BLaER1 treated with 17β-estradiol and CSF1 and Interleukin-3, amounts not matched to agents 10 nM and 100 nM (cell line): Measurements from ENCODE around the gene ADGRV1.
"Not testable (repeated sequence)": the region's sequence is repeated elsewhere in the genome, so short reads cannot be mapped to it uniquely, and the experiment has no call there.

Source experiments
- H3K27ac ChIP-seq, 11 experiments: shearing (Covaris generic); formaldehyde crosslinking; 2 replicates each; pipeline ENCODE4 v1.8.1; 2022
- H3K27me3 ChIP-seq, 11 experiments: shearing (Covaris generic); formaldehyde crosslinking; 2 replicates each; pipeline ENCODE4 v1.8.1; 2022
- H3K36me3 ChIP-seq, 11 experiments: shearing (Covaris generic); formaldehyde crosslinking; 2 replicates each; pipeline ENCODE4 v1.8.1; 2022
- H3K4me1 ChIP-seq, 10 experiments: shearing (Covaris generic); formaldehyde crosslinking; 2 replicates each; pipeline ENCODE4 v1.8.1; 2022
- H3K4me2 ChIP-seq, 11 experiments: shearing (Covaris generic); formaldehyde crosslinking; 2 replicates each; pipeline ENCODE4 v1.8.1; 2022
- H3K4me3 ChIP-seq, 10 experiments: shearing (Covaris generic); formaldehyde crosslinking; 2 replicates each; pipeline ENCODE4 v1.8.1; 2022
- H3K9ac ChIP-seq, 11 experiments: shearing (Covaris generic); formaldehyde crosslinking; 2 replicates each; pipeline ENCODE4 v1.8.1; 2022
- H3K9me3 ChIP-seq, 11 experiments: shearing (Covaris generic); formaldehyde crosslinking; replicated peaks in 1 of 11; 2 replicates each; pipeline ENCODE4 v1.8.1; 2022
- H4K20me1 ChIP-seq, 11 experiments: shearing (Covaris generic); formaldehyde crosslinking; 2 replicates each; pipeline ENCODE4 v1.8.1; 2022
- Cebpa-rat ChIP-seq, 11 experiments: shearing (Covaris generic); IDR thresholded peaks; 2 replicates each; pipeline ENCODE4 v1.8.1; 2022

ADGRV1 gene

GRCh38 chr5:90845723-90846554 is 287.3 kb downstream of the ADGRV1 start:
- H3K9me3 ChIP-seq = peaks cover 0 to 16% (median 8%) of the 10 kb centered on the region in 11 experiments; a peak in 13 of 22 replicates

GRCh38 chr5:90847606-90848005 is 289.0 kb downstream of the ADGRV1 start:
- not testable (repeated sequence) for H3K4me3 ChIP-seq, H3K4me2 ChIP-seq, H3K36me3 ChIP-seq, H4K20me1 ChIP-seq, H3K9ac ChIP-seq, H3K27ac ChIP-seq
- Histone ChIP-seq H3K27me3 (peaks cover 0 to 10% (median 0%) of the 10 kb centered on the region in 11 experiments; a peak in 3 of 22 replicates), H3K4me1 (peaks cover 0 to 11% (median 9%) of the 10 kb centered on the region in 10 experiments; a peak in 15 of 20 replicates), H3K9me3 (peaks cover 0 to 16% (median 8%) of the 10 kb centered on the region in 11 experiments; a peak in 13 of 22 replicates)

More at GRCh38 chr5:90845723-90846554, 287.3 kb downstream of the ADGRV1 start:
- H3K4me1 ChIP-seq = peaks cover 0 to 11% (median 9%) of the 10 kb centered on the region in 10 experiments; a peak in 15 of 20 replicates
- H3K4me3 ChIP-seq = no peak overlapping the region
- no peak overlapping the region for H3K9ac ChIP-seq
- no peaks in the 10 kb centered on the region for H3K36me3 ChIP-seq
- H3K27ac ChIP-seq = no peak overlapping the region
- H4K20me1 ChIP-seq = no peaks in the 10 kb centered on the region
- TF ChIP-seq Cebpa-rat (IDR thresholded peaks at IDR 0.05) = no peak
- no peak overlapping the region for H3K4me2 ChIP-seq
- H3K27me3 ChIP-seq = peaks cover 0 to 11% (median 0%) of the 10 kb centered on the region in 11 experiments; a peak in 3 of 22 replicates

- H3K4me2 ChIP-seq = no peak overlapping the region
- peaks cover 0 to 6% (median 0%) of the 10 kb centered on the region in 11 experiments; a peak in 3 of 22 replicates for H3K27me3 ChIP-seq
- H3K4me1 ChIP-seq = peaks cover 0 to 18% (median 0%) of the 10 kb centered on the region in 10 experiments; a peak in 5 of 20 replicates
- H3K9me3 ChIP-seq = peaks cover 0 to 16% (median 8%) of the 10 kb centered on the region in 11 experiments; a peak in 13 of 22 replicates
- no peaks in the 10 kb centered on the region for H3K36me3 ChIP-seq
- H3K27ac ChIP-seq = no peak overlapping the region
- no peak overlapping the region for H3K4me3 ChIP-seq
- H3K9ac ChIP-seq = no peak overlapping the region
- no peak for TF ChIP-seq Cebpa-rat (IDR thresholded peaks at IDR 0.05)
- H4K20me1 ChIP-seq = no peaks in the 10 kb centered on the region
Measured at GRCh38 chr5:90849939-90850338, 291.3 kb downstream of the ADGRV1 start.

- Histone ChIP-seq H3K4me2 (no peak overlapping the region), H3K4me1 (peaks cover 0 to 24% (median 0%) of the 10 kb centered on the region in 10 experiments; a peak in 5 of 20 replicates), H3K27me3 (no peaks in the 10 kb centered on the region), H3K36me3 (no peaks in the 10 kb centered on the region), H3K9ac (no peak overlapping the region), H3K9me3 (peaks cover 0 to 4% (median 3%) of the 10 kb centered on the region in 11 experiments; a peak in 13 of 22 replicates), H3K4me3 (no peak overlapping the region), H4K20me1 (no peaks in the 10 kb centered on the region), H3K27ac (no peak overlapping the region)
- no peak for TF ChIP-seq Cebpa-rat (IDR thresholded peaks at IDR 0.05)
Measured at GRCh38 chr5:90852531-90852930, 293.9 kb downstream of the ADGRV1 start.

- H3K9ac ChIP-seq = no peak overlapping the region
- no peak for TF ChIP-seq Cebpa-rat (IDR thresholded peaks at IDR 0.05)
- H3K27ac ChIP-seq = peak overlapping the region in 1 of 11 experiments; percentile 14; a peak in 1 of 22 replicates
- peaks cover 0 to 24% (median 0%) of the 10 kb centered on the region in 10 experiments; a peak in 5 of 20 replicates for H3K4me1 ChIP-seq
- no peaks in the 10 kb centered on the region for H3K27me3 ChIP-seq
- no peak overlapping the region for H3K4me3 ChIP-seq
- no peaks in the 10 kb centered on the region for H4K20me1 ChIP-seq
- H3K9me3 ChIP-seq = no peaks in the 10 kb centered on the region
- H3K36me3 ChIP-seq = no peaks in the 10 kb centered on the region
- H3K4me2 ChIP-seq = peak overlapping the region in 2 of 11 experiments; percentile 55 to 58; a peak in 3 of 22 replicates
Measured at GRCh38 chr5:90853750-90854149, 295.2 kb downstream of the ADGRV1 start.

- peak overlapping the region in 3 of 11 experiments; percentile 11 to 58 (median 55); a peak in 5 of 22 replicates for H3K4me2 ChIP-seq
- no peaks in the 10 kb centered on the region for H3K36me3 ChIP-seq
- H3K9me3 ChIP-seq = no peaks in the 10 kb centered on the region
- H3K4me1 ChIP-seq = peaks cover 0 to 24% (median 0%) of the 10 kb centered on the region in 10 experiments; a peak in 5 of 20 replicates
- no peaks in the 10 kb centered on the region for H3K27me3 ChIP-seq
- no peak for TF ChIP-seq Cebpa-rat (IDR thresholded peaks at IDR 0.05)
- no peak overlapping the region for H3K4me3 ChIP-seq
- H3K9ac ChIP-seq = peak overlapping the region in 1 of 11 experiments; percentile 1; a peak in 1 of 22 replicates
- peak overlapping the region in 2 of 11 experiments; percentile 55 to 58; a peak in 2 of 22 replicates for H3K27ac ChIP-seq
- H4K20me1 ChIP-seq = no peaks in the 10 kb centered on the region
Measured at GRCh38 chr5:90854169-90854568, 295.6 kb downstream of the ADGRV1 start.

GRCh38 chr5:90855296-90856010 is 296.9 kb downstream of the ADGRV1 start:
- Histone ChIP-seq H3K36me3 (no peaks in the 10 kb centered on the region), H3K4me1 (peaks cover 0 to 24% (median 0%) of the 10 kb centered on the region in 10 experiments; a peak in 5 of 20 replicates), H3K9ac (no peak overlapping the region), H3K9me3 (no peaks in the 10 kb centered on the region), H3K4me2 (no peak overlapping the region; a peak in 2 of 22 replicates), H3K27ac (no peak overlapping the region), H4K20me1 (no peaks in the 10 kb centered on the region), H3K4me3 (no peak overlapping the region), H3K27me3 (no peaks in the 10 kb centered on the region)
- no peak for TF ChIP-seq Cebpa-rat (IDR thresholded peaks at IDR 0.05)

GRCh38 chr5:90861843-90862586 is 303.4 kb downstream of the ADGRV1 start:
- no peak for TF ChIP-seq Cebpa-rat (IDR thresholded peaks at IDR 0.05)
- Histone ChIP-seq H3K9me3 (no peaks in the 10 kb centered on the region), H3K36me3 (no peaks in the 10 kb centered on the region), H3K27me3 (no peaks in the 10 kb centered on the region), H3K4me2 (no peak overlapping the region), H3K4me1 (peaks cover 0 to 7% (median 0%) of the 10 kb centered on the region in 10 experiments; a peak in 4 of 20 replicates), H3K9ac (no peak overlapping the region), H4K20me1 (no peaks in the 10 kb centered on the region), H3K4me3 (no peak overlapping the region), H3K27ac (no peak overlapping the region)
